Caco-2 (cell line): ENCODE results near the gene CLIP1. TPM values are rescaled to one million over a fixed set of nuclear protein-coding genes. Genes with fewer than 3 reads are reported as not detected.

ENCODE experiments used
- BruUV-seq: library from RNA; stranded (reverse); fragments of 400-500 nt; replicated peaks from 2 replicates; lab custom pipeline; 2021; lab: Mats Ljungman, UMichigan
- CTCF ChIA-PET: fragments of 300-600 bp; sonication (Branson Sonifier 250); formaldehyde crosslinking; loops from one replicate; lab custom pipeline; 2022; ENCODE audit warnings: antibody characterized with exemption; lab: Charles Lee
- POLR2A ChIA-PET: fragments of 300-600 bp; sonication (Branson Sonifier 250); formaldehyde crosslinking; loops from one replicate; lab custom pipeline; 2022; ENCODE audit warnings: antibody characterized with exemption; lab: Charles Lee
- DNase-seq, 2 experiments: peaks; one replicate each; pipeline versions ENCODE4 v3.0.0 to v3.0.0-alpha.2; 2020 to 2022
- H3K27me3 ChIP-seq: replicated peaks from 2 replicates; pipeline ENCODE4 v1.6.0; 2011; ENCODE audit warnings: low read length; ENCODE audit not compliant: control insufficient read depth, insufficient read depth
- H3K36me3 ChIP-seq: 2 replicates; pipeline ENCODE4 v1.5.1; 2011; ENCODE audit warnings: low read length; ENCODE audit not compliant: control insufficient read depth, insufficient read depth
- H3K4me1 ChIP-seq: fragments of 250-450 bp; sonication (Bioruptor Pico); 2 replicates; pipeline ENCODE4 v1.5.1; 2020; ENCODE audit warnings: mild to moderate bottlenecking
- H3K4me3 ChIP-seq: 2 replicates; pipeline ENCODE4 v1.5.1; 2011; ENCODE audit warnings: low read depth, mild to moderate bottlenecking, control low read depth, low read length
- H3K9me3 ChIP-seq: fragments of 250-450 bp; sonication (Bioruptor Pico); 2 replicates; pipeline ENCODE4 v1.5.1; 2020; ENCODE audit warnings: mild to moderate bottlenecking, moderate library complexity
- H3K27ac Mint-ChIP-seq: one replicate; pipeline ENCODE4 v1.8.0; 2022; ENCODE audit warnings: mixed read lengths; ENCODE audit not compliant: unreplicated experiment
- H3K27me3 Mint-ChIP-seq: one replicate; pipeline ENCODE4 v1.8.0; 2022; ENCODE audit warnings: mixed read lengths; ENCODE audit not compliant: insufficient read depth, unreplicated experiment
- H3K36me3 Mint-ChIP-seq: one replicate; pipeline ENCODE4 v1.8.0; 2022; ENCODE audit warnings: mild to moderate bottlenecking, mixed read lengths; ENCODE audit not compliant: insufficient read depth, unreplicated experiment
- H3K4me1 Mint-ChIP-seq: one replicate; pipeline ENCODE4 v1.8.0; 2022; ENCODE audit warnings: low read depth, mixed read lengths; ENCODE audit not compliant: unreplicated experiment
- H3K4me3 Mint-ChIP-seq: one replicate; pipeline ENCODE4 v1.8.0; 2022; ENCODE audit warnings: mild to moderate bottlenecking, moderate library complexity, mixed read lengths; ENCODE audit not compliant: unreplicated experiment
- H3K9me3 Mint-ChIP-seq: one replicate; pipeline ENCODE4 v1.8.0; 2022; ENCODE audit warnings: mixed read lengths; ENCODE audit not compliant: unreplicated experiment
- CTCF ChIP-seq, 2 experiments: fragments of 200-600 bp in 1 of 2; IDR thresholded peaks; 1 replicate in 1 of 2; 2 replicates in 1 of 2; pipeline versions ENCODE4 v1.5.1 to v1.8.0; 2011 to 2022; ENCODE audit warnings: antibody characterized with exemption in 1 of 2, control low read depth in 1 of 2, inconsistent platforms in 1 of 2, low read depth in 1 of 2, low read length in 1 of 2, mild to moderate bottlenecking in 1 of 2, moderate library complexity in 1 of 2; ENCODE audit not compliant: insufficient read depth in 1 of 2, severe bottlenecking in 1 of 2, unreplicated experiment in 1 of 2
- intact Hi-C: fragments of 100-400 bp; cut with micrococcal nuclease; formaldehyde crosslinking; loops from one replicate; pipeline ENCODE4 v1.10.0; 2022; ENCODE audit not compliant: unreplicated experiment
- total RNA-seq: library from RNA; stranded (reverse); gene quantifications from 2 replicates; pipeline ENCODE4 v1.2.3, GENCODE V29; 2022

Gene CLIP1
- total RNA-seq, 1 experiment from 2014 or later, result 85.0 TPM

GRCh38 chr12:122407208-122407607 is 15.3 kb downstream of the CLIP1 start:
- Histone ChIP-seq H3K36me3 (no peaks in the 10 kb centered on the region), H3K4me1 (peaks cover 26% of the 10 kb centered on the region), H3K9me3 (no peaks in the 10 kb centered on the region), H3K27me3 (no peaks in the 10 kb centered on the region), H3K4me3 (no peak overlapping the region)
- H3K27ac Mint-ChIP-seq, result peak overlapping the region; percentile 93
- H3K4me3 Mint-ChIP-seq, result peak overlapping the region; percentile 35
- no peak for DNase-seq
- CTCF ChIA-PET, result interaction anchor here (0.6 to 1.9 kb wide), 5 partner anchors 13 to 345 kb away, joined by 4 to 6 read pairs (median 5); partner anchors contain the start of genes CLIP1 and DENR
- H3K36me3 Mint-ChIP-seq, result peaks cover 48% of the 10 kb centered on the region
- H3K27me3 Mint-ChIP-seq, result no peaks in the 10 kb centered on the region
- TF ChIP-seq CTCF (IDR thresholded peaks at IDR 0.05; ENCODE audit: insufficient read depth in 1 of 2, low read depth in 1 of 2, low read length in 1 of 2, severe bottlenecking in 1 of 2, unreplicated experiment in 1 of 2), result no peak
- intact Hi-C loops, result no loop called here
- BruUV-seq, result no TSS peak
- H3K9me3 Mint-ChIP-seq, result no peaks in the 10 kb centered on the region
- H3K4me1 Mint-ChIP-seq, result peaks cover 5% of the 10 kb centered on the region
- POLR2A ChIA-PET, result interaction anchor here (0.6 to 1.9 kb wide), 6 partner anchors 8 to 94 kb away, joined by 4 to 10 read pairs (median 8); partner anchors contain the start of genes CLIP1 and ZCCHC8

- peak overlapping the region; percentile 35 for H3K4me3 Mint-ChIP-seq
- Histone ChIP-seq H3K27me3 (no peaks in the 10 kb centered on the region), H3K36me3 (no peaks in the 10 kb centered on the region), H3K4me3 (no peak overlapping the region), H3K4me1 (peaks cover 26% of the 10 kb centered on the region), H3K9me3 (no peaks in the 10 kb centered on the region)
- no TSS peak for BruUV-seq
- peaks cover 5% of the 10 kb centered on the region for H3K4me1 Mint-ChIP-seq
- peaks cover 48% of the 10 kb centered on the region for H3K36me3 Mint-ChIP-seq
- ChIA-PET POLR2A (interaction anchor here (0.6 to 1.9 kb wide), 9 partner anchors 9 to 120 kb away, joined by 3 to 10 read pairs (median 6); partner anchors contain the start of genes CLIP1, RSRC2 and ZCCHC8), CTCF (interaction anchor here (0.6 to 1.9 kb wide), 10 partner anchors 13 to 346 kb away, joined by 3 to 17 read pairs (median 4); partner anchors contain the start of genes CLIP1 and DENR)
- no peaks in the 10 kb centered on the region for H3K9me3 Mint-ChIP-seq
- peak overlapping the region; percentile 93 for H3K27ac Mint-ChIP-seq
- H3K27me3 Mint-ChIP-seq, result no peaks in the 10 kb centered on the region
- TF ChIP-seq CTCF (IDR thresholded peaks at IDR 0.05; ENCODE audit: insufficient read depth in 1 of 2, low read depth in 1 of 2, low read length in 1 of 2, severe bottlenecking in 1 of 2, unreplicated experiment in 1 of 2), result no peak
- DNase-seq, result peak in 1 of 2 experiments; percentile 65
- intact Hi-C loops, result loop anchor here (1.0 kb wide), 2 partner anchors 15 to 25 kb away; no protein-coding TSS in a partner anchor
These were observed 15.7 kb downstream of the CLIP1 start for GRCh38 chr12:122406701-122407164.

- H3K27ac Mint-ChIP-seq, result no peak overlapping the region
- peaks cover 52% of the 10 kb centered on the region for H3K4me1 ChIP-seq
- no peak overlapping the region for H3K4me3 ChIP-seq
- ChIA-PET CTCF (no interaction called here), POLR2A (no interaction called here)
- no peaks in the 10 kb centered on the region for H3K36me3 ChIP-seq
- peaks cover 25% of the 10 kb centered on the region for H3K4me1 Mint-ChIP-seq
- H3K9me3 Mint-ChIP-seq, result no peaks in the 10 kb centered on the region
- no peak for DNase-seq
- peaks cover 58% of the 10 kb centered on the region for H3K36me3 Mint-ChIP-seq
- no peaks in the 10 kb centered on the region for H3K27me3 Mint-ChIP-seq
- no peak for TF ChIP-seq CTCF (IDR thresholded peaks at IDR 0.05; ENCODE audit: insufficient read depth in 1 of 2, low read depth in 1 of 2, low read length in 1 of 2, severe bottlenecking in 1 of 2, unreplicated experiment in 1 of 2)
- no peaks in the 10 kb centered on the region for H3K9me3 ChIP-seq
- no peak overlapping the region for H3K4me3 Mint-ChIP-seq
- intact Hi-C loops, result loop anchor here (5.0 kb wide), 1 partner anchor 83 kb away; no protein-coding TSS in a partner anchor
- no TSS peak for BruUV-seq
- H3K27me3 ChIP-seq, result no peaks in the 10 kb centered on the region
These were observed 18.6 kb downstream of the CLIP1 start for GRCh38 chr12:122403831-122404230.
